Endothelial cell of umbilical vein (primary cell): ENCODE results near the gene STMP1. TPM values are rescaled to one million over a fixed set of nuclear protein-coding genes. Genes with fewer than 3 reads are reported as not detected.

ENCODE experiments used
- BruUV-seq: library from RNA; stranded (reverse); fragments of 400-500 nt; replicated peaks from 2 replicates; lab custom pipeline; 2021; lab: Mats Ljungman, UMichigan
- CTCF ChIA-PET: fragments of 300-600, 350-600 bp; sonication (Branson Sonifier 250); formaldehyde crosslinking; loops from one replicate; lab custom pipeline; 2021; ENCODE audit warnings: antibody characterized with exemption, inconsistent platforms; lab: Charles Lee
- POLR2A ChIA-PET: fragments of 300-600, 350-600 bp; sonication (Branson Sonifier 250); formaldehyde crosslinking; loops from one replicate; lab custom pipeline; 2021; ENCODE audit warnings: antibody characterized with exemption, inconsistent platforms; lab: Charles Lee
- DNase-seq: peaks from one replicate; pipeline ENCODE4 v3.0.0-alpha.2; 2011; ENCODE audit warnings: low read depth, low spot score
- FAIRE-seq: peaks from 2 replicates; lab custom pipeline; 2011; peaks lifted over from hg19 to GRCh38; lab: Jason Lieb, UNC
- H2AFZ ChIP-seq: 2 replicates; pipeline ENCODE4 v1.6.0; 2012; ENCODE audit warnings: low read depth, low read length, control low read depth, inconsistent platforms
- H3K27ac ChIP-seq: 2 replicates; pipeline ENCODE4 v1.5.1; 2011; ENCODE audit warnings: low read depth, mild to moderate bottlenecking, control low read depth, low read length, moderate library complexity; ENCODE audit not compliant: insufficient read depth
- H3K27me3 ChIP-seq, 2 experiments: 2 replicates each; pipeline versions ENCODE4 v1.6.0 to v1.6.1; 2011; ENCODE audit warnings: low read length in 2 of 2, mixed read lengths in 1 of 2; ENCODE audit not compliant: control insufficient read depth in 2 of 2, insufficient read depth in 2 of 2
- H3K36me3 ChIP-seq, 2 experiments: 2 replicates in 1 of 2; 3 replicates in 1 of 2; pipeline ENCODE4 v1.5.1; 2011; ENCODE audit warnings: low read length in 2 of 2, mild to moderate bottlenecking in 1 of 2, moderate library complexity in 1 of 2; ENCODE audit not compliant: control insufficient read depth in 2 of 2, insufficient read depth in 2 of 2; ENCODE audit errors: extremely low read depth in 1 of 2
- H3K4me1 ChIP-seq: 3 replicates; pipeline ENCODE4 v1.5.1; 2011; ENCODE audit warnings: mild to moderate bottlenecking, low read length; ENCODE audit not compliant: control insufficient read depth, insufficient read depth; ENCODE audit errors: extremely low read depth
- H3K4me2 ChIP-seq: 2 replicates; pipeline ENCODE4 v1.6.1; 2011; ENCODE audit warnings: low read length, control low read depth, mixed read lengths; ENCODE audit not compliant: insufficient read depth
- H3K4me3 ChIP-seq, 3 experiments: fragments of 200-600 bp in 1 of 3; sonication (generic), shearing (Covaris generic) in 1 of 3; replicated peaks in 1 of 3; 2 replicates each; pipeline ENCODE4 v1.5.1; 2011 to 2016; ENCODE audit warnings: control low read depth in 3 of 3, low read length in 3 of 3, mild to moderate bottlenecking in 2 of 3, inconsistent platforms in 1 of 3, low read depth in 1 of 3, moderate library complexity in 1 of 3; ENCODE audit not compliant: insufficient read depth in 1 of 3
- H3K79me2 ChIP-seq: 2 replicates; pipeline ENCODE4 v1.6.0; 2012; ENCODE audit warnings: low read length, inconsistent platforms; ENCODE audit not compliant: control insufficient read depth, insufficient read depth
- H3K9ac ChIP-seq: replicated peaks from 2 replicates; pipeline ENCODE3; 2011; ENCODE audit warnings: low read length, control low read depth; ENCODE audit not compliant: insufficient read depth; ENCODE audit errors: extremely low read depth
- H3K9me1 ChIP-seq: replicated peaks from 3 replicates; pipeline ENCODE4 v1.6.0; 2011; ENCODE audit warnings: mild to moderate bottlenecking, low read length; ENCODE audit not compliant: control insufficient read depth, insufficient read depth; ENCODE audit errors: extremely low read depth
- H3K9me3 ChIP-seq: replicated peaks from 2 replicates; pipeline ENCODE4 v1.5.1; 2012; ENCODE audit warnings: low read length, inconsistent platforms; ENCODE audit not compliant: control insufficient read depth, insufficient read depth
- H4K20me1 ChIP-seq: replicated peaks from 2 replicates; pipeline ENCODE3; 2011; ENCODE audit warnings: mild to moderate bottlenecking, low read length; ENCODE audit not compliant: control insufficient read depth, insufficient read depth; ENCODE audit errors: extremely low read depth
- EZH2 ChIP-seq: IDR thresholded peaks from 2 replicates; pipeline ENCODE4 v1.6.1; 2012; ENCODE audit warnings: borderline replicate concordance, low read depth, mild to moderate bottlenecking, moderate library complexity, low read length, inconsistent platforms; ENCODE audit not compliant: severe bottlenecking
- FOS ChIP-seq: IDR thresholded peaks from 2 replicates; pipeline ENCODE4 v1.6.1; 2011; ENCODE audit warnings: mild to moderate bottlenecking, low read length, moderate library complexity, borderline replicate concordance; ENCODE audit not compliant: insufficient read depth
- GATA2 ChIP-seq: IDR thresholded peaks from 2 replicates; pipeline ENCODE4 v1.7.0; 2011; ENCODE audit warnings: low read depth, mild to moderate bottlenecking, moderate library complexity, mixed read lengths, low read length; ENCODE audit not compliant: insufficient read length, insufficient read depth
- JUN ChIP-seq: IDR thresholded peaks from 2 replicates; pipeline ENCODE4 v1.6.1; 2011; ENCODE audit warnings: borderline replicate concordance, low read depth; ENCODE audit not compliant: insufficient read length, insufficient read depth
- MYC ChIP-seq: IDR thresholded peaks from one replicate; pipeline ENCODE4 v1.6.1; 2011; ENCODE audit warnings: mild to moderate bottlenecking, low read depth, low read length
- POLR2A ChIP-seq: IDR thresholded peaks from 2 replicates; pipeline ENCODE4 v1.6.1; 2012; ENCODE audit warnings: low read depth, mild to moderate bottlenecking, control low read depth, low read length
- POLR2AphosphoS5 ChIP-seq: IDR thresholded peaks from 2 replicates; pipeline ENCODE4 v1.6.1; 2012; ENCODE audit warnings: low read depth, mild to moderate bottlenecking, control low read depth, low read length, moderate library complexity; ENCODE audit not compliant: insufficient read depth
- dilution Hi-C: fragments of 300-500 bp; cut with MboI; formaldehyde crosslinking; loops from one replicate; pipeline ENCODE4 v1.15.0; 2019; ENCODE audit warnings: low sequenced_read_pairs; ENCODE audit not compliant: extremely low pct_ligation_motif_present
- intact Hi-C: fragments of 100-400 bp; cut with micrococcal nuclease; formaldehyde crosslinking; loops from one replicate; pipeline ENCODE4 v1.10.0; 2022
- polyA plus RNA-seq, 4 experiments: library from polyadenylated mRNA; depleted of rRNA in 3 of 4; stranded (reverse) in 3 of 4; unstranded in 1 of 4; fragments of >200 nt; gene quantifications; 2 replicates each; pipeline versions ENCODE4 v1.2.1 to v1.2.3, GENCODE V29; 2011 to 2012; ENCODE audit warnings: missing spikeins in 1 of 4
- total RNA-seq: library from RNA; stranded (reverse); gene quantifications from 2 replicates; pipeline ENCODE4 v1.2.3, GENCODE V29; 2021
- TF ChIP-seq, protein P1 (sequence below), 2 donors: IDR thresholded peaks; 1 replicate in 1 of 2; 2 replicates in 1 of 2; pipeline ENCODE4 v1.5.1; 2011; ENCODE audit warnings: low read length in 2 of 2, mild to moderate bottlenecking in 2 of 2, moderate library complexity in 2 of 2, control low read depth in 1 of 2, inconsistent platforms in 1 of 2, low read depth in 1 of 2; ENCODE audit not compliant: insufficient read depth in 1 of 2; ENCODE audit errors: extremely low read depth in 1 of 2
- TF ChIP-seq, protein P2 (sequence below): IDR thresholded peaks from 2 replicates; pipeline ENCODE4 v1.6.1; 2011; ENCODE audit not compliant: insufficient read depth, insufficient read length

The STMP1 gene
- total and polyA plus RNA-seq, 2 donors (not counting 3 experiments of a cell fraction or from before 2014, with no cell fraction given), result 17.1 to 31.3 TPM

- H3K79me2 ChIP-seq, result no peaks in the 10 kb centered on the region
- no peak overlapping the region for H3K4me2 ChIP-seq
- H2AFZ ChIP-seq, result no peak overlapping the region
- no peak for DNase-seq
- TF ChIP-seq GATA2, result no peak
- TF ChIP-seq POLR2A, result no peak
- TF ChIP-seq, protein P1, sequence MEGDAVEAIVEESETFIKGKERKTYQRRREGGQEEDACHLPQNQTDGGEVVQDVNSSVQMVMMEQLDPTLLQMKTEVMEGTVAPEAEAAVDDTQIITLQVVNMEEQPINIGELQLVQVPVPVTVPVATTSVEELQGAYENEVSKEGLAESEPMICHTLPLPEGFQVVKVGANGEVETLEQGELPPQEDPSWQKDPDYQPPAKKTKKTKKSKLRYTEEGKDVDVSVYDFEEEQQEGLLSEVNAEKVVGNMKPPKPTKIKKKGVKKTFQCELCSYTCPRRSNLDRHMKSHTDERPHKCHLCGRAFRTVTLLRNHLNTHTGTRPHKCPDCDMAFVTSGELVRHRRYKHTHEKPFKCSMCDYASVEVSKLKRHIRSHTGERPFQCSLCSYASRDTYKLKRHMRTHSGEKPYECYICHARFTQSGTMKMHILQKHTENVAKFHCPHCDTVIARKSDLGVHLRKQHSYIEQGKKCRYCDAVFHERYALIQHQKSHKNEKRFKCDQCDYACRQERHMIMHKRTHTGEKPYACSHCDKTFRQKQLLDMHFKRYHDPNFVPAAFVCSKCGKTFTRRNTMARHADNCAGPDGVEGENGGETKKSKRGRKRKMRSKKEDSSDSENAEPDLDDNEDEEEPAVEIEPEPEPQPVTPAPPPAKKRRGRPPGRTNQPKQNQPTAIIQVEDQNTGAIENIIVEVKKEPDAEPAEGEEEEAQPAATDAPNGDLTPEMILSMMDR (IDR thresholded peaks at IDR 0.05; ENCODE audit: extremely low read depth in 1 of 2, insufficient read depth in 1 of 2, low read depth in 1 of 2, low read length in 2 of 2), result no peak
- no TSS peak for BruUV-seq
- no peak overlapping the region for H3K9ac ChIP-seq
- no peak overlapping the region for H3K4me3 ChIP-seq
- no peaks in the 10 kb centered on the region for H3K9me3 ChIP-seq
- CTCF ChIA-PET, result interaction anchor here (1.2 kb wide), 1 partner anchor 377 kb away, joined by 3 read pairs; no protein-coding TSS in a partner anchor
- intact Hi-C loops (no loop called here), dilution Hi-C loops (no loop called here)
- H4K20me1 ChIP-seq, result no peaks in the 10 kb centered on the region
- H3K36me3 ChIP-seq, result peaks cover 0 to 6% of the 10 kb centered on the region in 2 experiments
- H3K27ac ChIP-seq, result no peak overlapping the region
- no peaks in the 10 kb centered on the region for H3K9me1 ChIP-seq
- no peak for FAIRE-seq
- POLR2A ChIA-PET, result no interaction called here
- H3K27me3 ChIP-seq, result no peaks in the 10 kb centered on the region
- H3K4me1 ChIP-seq, result no peaks in the 10 kb centered on the region
These were observed 11.3 kb upstream of the STMP1 start for GRCh38 chr7:135650831-135651573.

- CTCF ChIA-PET, result no interaction called here
- H3K9me3 ChIP-seq, result no peaks in the 10 kb centered on the region
- no peak overlapping the region for H3K4me2 ChIP-seq
- no peak overlapping the region for H3K9ac ChIP-seq
- no peaks in the 10 kb centered on the region for H3K36me3 ChIP-seq
- dilution Hi-C loops, result no loop called here
- H3K4me3 ChIP-seq, result no peak overlapping the region
- BruUV-seq, result no TSS peak
- POLR2A ChIA-PET, result no interaction called here
- DNase-seq (no peak), FAIRE-seq (no peak)
- no peak overlapping the region for H3K27ac ChIP-seq
- H3K79me2 ChIP-seq, result no peaks in the 10 kb centered on the region
- no peaks in the 10 kb centered on the region for H3K4me1 ChIP-seq
- H3K9me1 ChIP-seq, result no peaks in the 10 kb centered on the region
- intact Hi-C loops, result no loop called here
- H2AFZ ChIP-seq, result no peak overlapping the region
- no peaks in the 10 kb centered on the region for H4K20me1 ChIP-seq
- no peaks in the 10 kb centered on the region for H3K27me3 ChIP-seq
- no peak for TF ChIP-seq POLR2A
- TF ChIP-seq, protein P1 (IDR thresholded peaks at IDR 0.05; ENCODE audit: extremely low read depth in 1 of 2, insufficient read depth in 1 of 2, low read depth in 1 of 2, low read length in 2 of 2), result no peak
- no peak for TF ChIP-seq EZH2
- TF ChIP-seq JUN, result no peak
- no peak for TF ChIP-seq MYC
- no peak for TF ChIP-seq GATA2
- TF ChIP-seq, protein P2, sequence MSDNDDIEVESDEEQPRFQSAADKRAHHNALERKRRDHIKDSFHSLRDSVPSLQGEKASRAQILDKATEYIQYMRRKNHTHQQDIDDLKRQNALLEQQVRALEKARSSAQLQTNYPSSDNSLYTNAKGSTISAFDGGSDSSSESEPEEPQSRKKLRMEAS, result no peak
- TF ChIP-seq FOS, result no peak
- no peak for TF ChIP-seq POLR2AphosphoS5
These were observed 8.8 kb upstream of the STMP1 start for GRCh38 chr7:135653340-135654080.
